CD4-positive, CD25-positive, alpha-beta regulatory T cell (primary cell): ENCODE results near the gene HPSE2. TPM values are rescaled to one million over a fixed set of nuclear protein-coding genes. Genes with fewer than 3 reads are reported as not detected.

Source experiments
- ATAC-seq, 2 donors: fragments of 150-1000 bp; cut with Tn5 transposase; one replicate each; pipeline ENCODE4 v1.10.0; 2021; ENCODE audit warnings: low read depth in 2 of 2, moderate number of reproducible peaks in 2 of 2, moderate library complexity in 1 of 2
- DNase-seq, 3 donors: peaks; one replicate each; pipeline versions ENCODE4 v3.0.0 to v3.0.0-alpha.2; 2012 to 2022; ENCODE audit warnings: mixed read lengths in 1 of 3
- H3K27ac ChIP-seq: one replicate; pipeline ENCODE4 v1.7.0; 2013; ENCODE audit warnings: mild to moderate bottlenecking, low read length; ENCODE audit not compliant: insufficient read depth, poor library complexity, severe bottlenecking
- H3K27me3 ChIP-seq: one replicate; pipeline ENCODE4 v1.7.0; 2013; ENCODE audit warnings: low read length; ENCODE audit not compliant: control insufficient read depth, insufficient read depth
- H3K36me3 ChIP-seq: one replicate; pipeline ENCODE4 v1.7.0; 2013; ENCODE audit warnings: mild to moderate bottlenecking, low read length, moderate library complexity; ENCODE audit not compliant: control insufficient read depth, insufficient read depth
- H3K4me1 ChIP-seq: 2 replicates; pipeline ENCODE4 v1.7.0; 2013; ENCODE audit warnings: mild to moderate bottlenecking, low read length; ENCODE audit not compliant: insufficient read depth, control insufficient read depth, poor library complexity, severe bottlenecking
- H3K4me3 ChIP-seq: one replicate; pipeline ENCODE4 v1.7.0; 2013; ENCODE audit warnings: low read depth, mild to moderate bottlenecking, low read length, moderate library complexity
- H3K9me3 ChIP-seq, 2 experiments: 1 replicate in 1 of 2; 2 replicates in 1 of 2; pipeline ENCODE4 v1.7.0; 2013; ENCODE audit warnings: low read length in 2 of 2, mild to moderate bottlenecking in 1 of 2, moderate library complexity in 1 of 2; ENCODE audit not compliant: control insufficient read depth in 2 of 2
- H3K27ac Mint-ChIP-seq, 3 donors: one replicate each; pipeline ENCODE4 v1.8.0; 2020 to 2022; ENCODE audit warnings: mild to moderate bottlenecking in 3 of 3, mixed read lengths in 3 of 3, moderate library complexity in 2 of 3
- H3K27me3 Mint-ChIP-seq: one replicate; pipeline ENCODE4 v1.8.0; 2022; ENCODE audit warnings: mild to moderate bottlenecking, mixed read lengths
- H3K36me3 Mint-ChIP-seq: one replicate; pipeline ENCODE4 v1.8.0; 2020; ENCODE audit warnings: mixed read lengths
- H3K4me1 Mint-ChIP-seq, 4 donors: one replicate each; pipeline ENCODE4 v1.8.0; 2020 to 2022; ENCODE audit warnings: mixed read lengths in 4 of 4, mild to moderate bottlenecking in 1 of 4
- H3K4me3 Mint-ChIP-seq, 4 donors: one replicate each; pipeline ENCODE4 v1.8.0; 2020 to 2022; ENCODE audit warnings: mild to moderate bottlenecking in 4 of 4, mixed read lengths in 4 of 4, moderate library complexity in 3 of 4
- H3K9me3 Mint-ChIP-seq, 7 donors: one replicate each; pipeline ENCODE4 v1.8.0; 2020 to 2022; ENCODE audit warnings: mixed read lengths in 7 of 7, mild to moderate bottlenecking in 3 of 7, moderate library complexity in 2 of 7
- polyA plus RNA-seq, 4 donors: library from polyadenylated mRNA; unstranded; fragments of 300-500 nt; fragmentation: Illumina TruSeq; gene quantifications; one replicate each; pipeline ENCODE4 v1.2.3, GENCODE V29; 2021
- total RNA-seq: library from RNA; stranded (reverse); gene quantifications from one replicate; pipeline ENCODE4 v1.2.3, GENCODE V29; 2022

HPSE2 gene
- total and polyA plus RNA-seq, 5 donors from 2014 or later, result 0.07 to 0.31 TPM; not detected in 3

- H3K27me3 ChIP-seq, result no peaks in the 10 kb centered on the region
- H3K4me3 Mint-ChIP-seq, result no peak overlapping the region
- no peaks in the 10 kb centered on the region for H3K9me3 ChIP-seq
- H3K27ac Mint-ChIP-seq, result no peak overlapping the region
- ATAC-seq (no peak), DNase-seq (no peak)
- H3K36me3 ChIP-seq, result no peaks in the 10 kb centered on the region
- H3K4me3 ChIP-seq, result no peak overlapping the region
- no peaks in the 10 kb centered on the region for H3K27me3 Mint-ChIP-seq
- H3K27ac ChIP-seq, result no peak overlapping the region
- no peaks in the 10 kb centered on the region for H3K4me1 Mint-ChIP-seq
- no peaks in the 10 kb centered on the region for H3K4me1 ChIP-seq
- H3K9me3 Mint-ChIP-seq, result peaks cover 0 to 9% (median 3%) of the 10 kb centered on the region in 7 donors
- no peaks in the 10 kb centered on the region for H3K36me3 Mint-ChIP-seq
Observed at GRCh38 chr10:98694014-98694413, 541.6 kb downstream of the HPSE2 start.

DNA sequence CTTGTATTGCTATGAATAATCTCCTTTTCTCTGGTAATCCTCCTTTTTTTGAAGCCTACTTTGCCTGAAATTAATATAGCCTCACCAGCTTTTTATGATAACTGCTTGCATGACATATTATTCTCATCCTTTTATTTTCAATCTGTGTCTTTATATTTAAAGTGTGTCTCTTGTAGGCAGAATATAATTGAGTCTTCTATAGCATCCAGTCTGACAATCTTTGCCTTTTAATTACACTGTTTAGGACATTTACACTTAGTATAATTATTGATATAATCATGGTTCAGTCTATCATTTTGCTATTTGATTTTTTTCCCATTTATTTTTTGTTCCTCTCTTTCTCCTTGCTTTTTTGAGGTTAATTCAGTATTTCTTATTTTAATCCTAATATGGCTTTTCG is 548.0 kb downstream of the HPSE2 start:
- no peak overlapping the region for H3K4me3 ChIP-seq
- no peak overlapping the region for H3K27ac Mint-ChIP-seq

DNA sequence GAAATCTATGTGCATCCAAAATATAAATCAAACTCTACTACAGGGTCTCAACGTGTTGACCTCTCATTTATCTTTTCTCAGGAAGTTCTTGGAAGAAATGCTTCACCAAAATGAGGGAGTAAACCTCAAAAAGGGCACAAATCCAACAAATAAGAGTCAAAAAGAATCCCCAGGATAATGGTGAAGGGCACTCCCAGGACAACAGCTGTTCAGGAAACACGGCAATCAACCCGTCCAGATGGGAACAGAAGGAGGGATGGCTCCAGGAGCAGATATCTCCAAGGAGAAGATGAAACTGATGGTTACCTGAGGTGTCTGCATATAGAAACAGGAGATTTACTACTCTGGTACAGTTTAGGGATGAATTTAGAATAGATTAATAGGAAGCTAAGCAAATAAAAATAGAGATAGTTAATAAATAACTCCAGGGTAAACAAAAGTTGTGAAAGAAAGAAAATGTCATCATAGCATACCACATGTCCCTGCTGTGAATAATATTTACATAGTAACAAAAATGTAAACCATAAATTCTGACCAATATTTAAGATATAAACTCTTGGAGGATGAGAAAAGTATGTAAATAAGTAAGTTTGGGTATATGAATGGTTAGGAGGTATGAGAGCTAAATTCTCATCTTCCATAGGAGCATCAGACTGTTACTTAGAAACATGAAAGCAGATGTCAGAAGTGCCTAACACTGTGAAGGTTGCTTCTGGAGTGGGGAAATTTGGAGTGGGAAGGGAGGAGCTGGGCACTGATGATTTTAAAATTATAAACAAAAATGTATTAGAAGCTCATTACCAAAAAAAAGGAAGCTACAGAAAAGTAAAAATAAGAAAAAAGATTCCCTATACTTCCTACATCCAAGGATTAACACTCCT is 551.4 kb downstream of the HPSE2 start:
- H3K27ac ChIP-seq, result no peak overlapping the region
- Mint-ChIP-seq H3K4me3 (no peak overlapping the region), H3K27ac (no peak overlapping the region), H3K27me3 (peaks cover 9% of the 10 kb centered on the region), H3K9me3 (peaks cover 2 to 11% (median 6%) of the 10 kb centered on the region in 7 donors), H3K36me3 (no peaks in the 10 kb centered on the region), H3K4me1 (peaks cover 0 to 5% (median 0%) of the 10 kb centered on the region in 4 donors)
- no peak for ATAC-seq
- H3K36me3 ChIP-seq, result no peaks in the 10 kb centered on the region
- H3K4me1 ChIP-seq, result no peaks in the 10 kb centered on the region
- peaks cover 4 to 6% of the 10 kb centered on the region in 2 experiments for H3K9me3 ChIP-seq
- peaks cover 4% of the 10 kb centered on the region for H3K27me3 ChIP-seq
- no peak for DNase-seq
- no peak overlapping the region for H3K4me3 ChIP-seq

More for the DNA sequence above, 548.0 kb downstream of the HPSE2 start:
- no peak overlapping the region for H3K4me3 Mint-ChIP-seq
- peaks cover 0 to 5% (median 0%) of the 10 kb centered on the region in 4 donors for H3K4me1 Mint-ChIP-seq
- H3K36me3 Mint-ChIP-seq, result no peaks in the 10 kb centered on the region
- no peaks in the 10 kb centered on the region for H3K4me1 ChIP-seq
- peaks cover 9% of the 10 kb centered on the region for H3K27me3 Mint-ChIP-seq
- no peaks in the 10 kb centered on the region for H3K36me3 ChIP-seq
- H3K9me3 Mint-ChIP-seq, result peaks cover 2 to 11% (median 6%) of the 10 kb centered on the region in 7 donors
- peaks cover 2% of the 10 kb centered on the region for H3K27me3 ChIP-seq
- peaks cover 4 to 6% of the 10 kb centered on the region in 2 experiments for H3K9me3 ChIP-seq
- H3K27ac ChIP-seq, result no peak overlapping the region
- no peak for DNase-seq
- no peak for ATAC-seq

DNA sequence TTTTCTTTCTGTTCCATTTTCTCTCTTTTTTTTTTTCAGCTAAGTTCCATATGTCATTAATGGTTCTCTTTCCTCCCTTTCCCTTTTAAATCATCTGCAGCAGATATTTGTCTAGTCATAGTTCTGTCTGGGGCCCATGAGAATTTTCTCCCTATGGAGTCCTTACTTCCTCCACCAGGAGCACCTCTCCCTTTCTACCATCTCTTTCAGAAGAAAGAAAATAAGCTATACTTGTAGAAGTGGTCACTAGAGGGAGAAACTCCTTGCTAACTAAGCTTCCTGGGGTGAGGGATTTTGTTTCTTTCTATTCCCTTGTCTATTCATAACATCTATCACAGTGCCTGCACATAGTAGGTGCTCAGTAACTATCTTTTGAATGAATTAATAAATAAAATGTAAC is 558.8 kb downstream of the HPSE2 start:
- Histone ChIP-seq H3K27ac (no peak overlapping the region), H3K9me3 (no peaks in the 10 kb centered on the region), H3K36me3 (no peaks in the 10 kb centered on the region), H3K4me1 (no peaks in the 10 kb centered on the region), H3K4me3 (no peak overlapping the region), H3K27me3 (no peaks in the 10 kb centered on the region)
- Mint-ChIP-seq H3K27ac (no peak overlapping the region), H3K4me3 (no peak overlapping the region), H3K27me3 (peaks cover 4% of the 10 kb centered on the region), H3K36me3 (no peaks in the 10 kb centered on the region), H3K9me3 (peaks cover 0 to 2% (median 0%) of the 10 kb centered on the region in 7 donors), H3K4me1 (no peaks in the 10 kb centered on the region)
- DNase-seq (no peak), ATAC-seq (no peak)

DNA sequence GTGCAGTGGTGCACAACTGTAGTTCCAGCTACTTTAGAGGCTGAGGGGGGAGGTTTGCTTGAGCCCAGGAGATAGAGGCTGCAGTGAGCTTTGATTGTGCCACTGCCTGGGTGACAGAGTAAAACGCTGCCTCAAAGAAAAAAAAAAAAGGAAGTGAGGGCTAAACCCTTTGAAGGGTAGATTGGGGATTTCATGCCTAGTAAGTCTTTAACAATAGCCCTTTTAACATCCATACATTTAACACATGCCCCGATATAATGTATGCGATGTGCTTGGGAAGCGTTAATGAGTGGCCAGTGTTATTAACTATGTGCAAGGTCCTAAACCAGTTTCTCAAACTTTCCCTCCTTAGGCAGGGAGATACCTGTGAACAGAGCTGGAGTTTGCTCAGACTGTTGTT is 559.8 kb downstream of the HPSE2 start:
- Histone ChIP-seq H3K27ac (no peak overlapping the region), H3K9me3 (no peaks in the 10 kb centered on the region), H3K4me3 (no peak overlapping the region), H3K4me1 (no peaks in the 10 kb centered on the region), H3K27me3 (no peaks in the 10 kb centered on the region), H3K36me3 (no peaks in the 10 kb centered on the region)
- DNase-seq, result no peak
- no peak for ATAC-seq
- Mint-ChIP-seq H3K27ac (no peak overlapping the region), H3K4me3 (no peak overlapping the region), H3K4me1 (no peaks in the 10 kb centered on the region), H3K36me3 (no peaks in the 10 kb centered on the region), H3K9me3 (peaks cover 0 to 2% (median 0%) of the 10 kb centered on the region in 7 donors), H3K27me3 (peaks cover 4% of the 10 kb centered on the region)

GRCh38 chr10:98673171-98673782 is 562.4 kb downstream of the HPSE2 start:
- H3K9me3 Mint-ChIP-seq, result no peaks in the 10 kb centered on the region
- no peaks in the 10 kb centered on the region for H3K36me3 Mint-ChIP-seq
- H3K27me3 ChIP-seq, result no peaks in the 10 kb centered on the region
- no peaks in the 10 kb centered on the region for H3K4me1 Mint-ChIP-seq
- DNase-seq, result no peak
- H3K36me3 ChIP-seq, result no peaks in the 10 kb centered on the region
- H3K4me3 ChIP-seq, result no peak overlapping the region
- H3K4me1 ChIP-seq, result no peaks in the 10 kb centered on the region
- peaks cover 4% of the 10 kb centered on the region for H3K27me3 Mint-ChIP-seq
- H3K4me3 Mint-ChIP-seq, result no peak overlapping the region
- H3K27ac ChIP-seq, result no peak overlapping the region
- H3K27ac Mint-ChIP-seq, result no peak overlapping the region
- H3K9me3 ChIP-seq, result no peaks in the 10 kb centered on the region
- ATAC-seq, result no peak

DNA sequence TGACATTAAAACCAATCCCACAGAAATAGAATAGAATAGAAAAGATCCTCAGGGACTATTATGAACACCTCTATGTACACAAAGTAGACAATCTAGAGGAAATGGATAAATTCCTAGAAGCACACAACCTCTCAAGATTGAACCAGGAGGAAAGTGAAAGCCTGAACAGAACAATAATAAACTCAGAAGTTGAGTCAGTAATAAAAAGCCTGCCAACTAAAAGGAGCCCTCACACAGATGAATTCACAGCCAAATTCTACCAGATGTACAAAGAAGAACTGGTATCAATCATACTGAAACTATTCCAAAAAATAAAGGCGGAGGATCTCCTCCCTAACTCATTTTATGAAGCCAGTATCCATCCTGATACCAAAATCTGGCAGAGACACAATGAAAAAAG is 568.6 kb downstream of the HPSE2 start:
- Mint-ChIP-seq H3K27ac (no peak overlapping the region), H3K4me1 (no peaks in the 10 kb centered on the region), H3K27me3 (peaks cover 4% of the 10 kb centered on the region), H3K9me3 (peaks cover 0 to 17% (median 0%) of the 10 kb centered on the region in 7 donors), H3K4me3 (no peak overlapping the region), H3K36me3 (no peaks in the 10 kb centered on the region)
- H3K27me3 ChIP-seq, result peaks cover 16% of the 10 kb centered on the region
- DNase-seq (no peak), ATAC-seq (no peak)
- H3K4me3 ChIP-seq, result no peak overlapping the region
- no peaks in the 10 kb centered on the region for H3K36me3 ChIP-seq
- H3K4me1 ChIP-seq, result no peaks in the 10 kb centered on the region
- H3K9me3 ChIP-seq, result peaks cover 4 to 6% of the 10 kb centered on the region in 2 experiments
- no peak overlapping the region for H3K27ac ChIP-seq
